ENCODE measurements around the gene KIF22. TPM values are rescaled to one million over a fixed set of nuclear protein-coding genes. Genes with fewer than 3 reads are reported as not detected.

The KIF22 gene
- total RNA-seq, 1 experiment from 2014 or later, result 155 TPM

GRCh38 chr16:29830774-29831173 is 40.2 kb downstream of the KIF22 start:
- TF ChIP-seq FOSL1 (IDR thresholded peaks at IDR 0.05; ENCODE audit: low read depth) (no peak), POLR2AphosphoS5 (IDR thresholded peaks at IDR 0.05; ENCODE audit: low read depth, low read length) (no peak), EGR1 (IDR thresholded peaks at IDR 0.05; ENCODE audit: low read depth) (no peak), SIN3A (IDR thresholded peaks at IDR 0.05; ENCODE audit: low read depth) (no peak), ELF1 (IDR thresholded peaks at IDR 0.05; ENCODE audit: borderline replicate concordance, low read depth) (no peak), JUND (IDR thresholded peaks at IDR 0.05) (no peak), SP1 (IDR thresholded peaks at IDR 0.05; ENCODE audit: low read depth) (no peak), CEBPB (IDR thresholded peaks at IDR 0.05; ENCODE audit: low read depth) (no peak), ZNF274 (IDR thresholded peaks at IDR 0.05; ENCODE audit: low read depth, low read length) (no peak), SRF (IDR thresholded peaks at IDR 0.05; ENCODE audit: low read depth) (no peak)
- TF ChIP-seq, protein P1, sequence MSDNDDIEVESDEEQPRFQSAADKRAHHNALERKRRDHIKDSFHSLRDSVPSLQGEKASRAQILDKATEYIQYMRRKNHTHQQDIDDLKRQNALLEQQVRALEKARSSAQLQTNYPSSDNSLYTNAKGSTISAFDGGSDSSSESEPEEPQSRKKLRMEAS (IDR thresholded peaks at IDR 0.05), result no peak
- TF ChIP-seq, protein P2, sequence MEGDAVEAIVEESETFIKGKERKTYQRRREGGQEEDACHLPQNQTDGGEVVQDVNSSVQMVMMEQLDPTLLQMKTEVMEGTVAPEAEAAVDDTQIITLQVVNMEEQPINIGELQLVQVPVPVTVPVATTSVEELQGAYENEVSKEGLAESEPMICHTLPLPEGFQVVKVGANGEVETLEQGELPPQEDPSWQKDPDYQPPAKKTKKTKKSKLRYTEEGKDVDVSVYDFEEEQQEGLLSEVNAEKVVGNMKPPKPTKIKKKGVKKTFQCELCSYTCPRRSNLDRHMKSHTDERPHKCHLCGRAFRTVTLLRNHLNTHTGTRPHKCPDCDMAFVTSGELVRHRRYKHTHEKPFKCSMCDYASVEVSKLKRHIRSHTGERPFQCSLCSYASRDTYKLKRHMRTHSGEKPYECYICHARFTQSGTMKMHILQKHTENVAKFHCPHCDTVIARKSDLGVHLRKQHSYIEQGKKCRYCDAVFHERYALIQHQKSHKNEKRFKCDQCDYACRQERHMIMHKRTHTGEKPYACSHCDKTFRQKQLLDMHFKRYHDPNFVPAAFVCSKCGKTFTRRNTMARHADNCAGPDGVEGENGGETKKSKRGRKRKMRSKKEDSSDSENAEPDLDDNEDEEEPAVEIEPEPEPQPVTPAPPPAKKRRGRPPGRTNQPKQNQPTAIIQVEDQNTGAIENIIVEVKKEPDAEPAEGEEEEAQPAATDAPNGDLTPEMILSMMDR (IDR thresholded peaks at IDR 0.05 in 2 of 3, conservative IDR thresholded peaks at IDR 0.05 in 1 of 3; ENCODE audit: borderline replicate concordance in 1 of 3, insufficient read depth in 1 of 3, low read depth in 2 of 3, low read length in 2 of 3), result no peak
- ChIA-PET CTCF (no interaction called here), POLR2A (no interaction called here), RAD21 (ENCODE audit: low non-redundant PET in 1 of 2, low total read pairs in 2 of 2, uncharacterized antibody in 2 of 2, unreplicated experiment in 2 of 2) (no interaction called here)
- Histone ChIP-seq H4K20me1 (ENCODE audit: insufficient read depth) (no peaks in the 10 kb centered on the region), H3K36me3 (ENCODE audit: control insufficient read depth in 1 of 2, insufficient read depth in 2 of 2, low read length in 2 of 2) (peaks cover 2 to 4% of the 10 kb centered on the region in 2 experiments; a peak in 2 of 4 replicates), H3K4me2 (ENCODE audit: low read length) (no peak overlapping the region), H3K79me2 (ENCODE audit: insufficient read depth, low read length) (no peaks in the 10 kb centered on the region; the same call in 1 of the 2 replicates), H3K4me3 (replicated peaks in 1 of 2; ENCODE audit: low read depth in 1 of 2, low read length in 2 of 2) (no peak overlapping the region), H3K9ac (ENCODE audit: low read length) (no peak overlapping the region), H3K27me3 (ENCODE audit: insufficient read depth, low read length) (no peaks in the 10 kb centered on the region), H3K9me2 (ENCODE audit: insufficient read depth) (no peaks in the 10 kb centered on the region), H2AFZ (ENCODE audit: low read depth, low read length, poor library complexity, severe bottlenecking) (no peak overlapping the region), H3K4me1 (ENCODE audit: control insufficient read depth in 1 of 2, insufficient read depth in 2 of 2, low read length in 2 of 2) (peaks cover 28 to 50% of the 10 kb centered on the region in 2 experiments), H3K27ac (ENCODE audit: low read depth, low read length) (no peak overlapping the region), H3K9me3 (ENCODE audit: control insufficient read depth in 1 of 2, insufficient read depth in 1 of 2, low read depth in 1 of 2, low read length in 2 of 2) (no peaks in the 10 kb centered on the region)
- ATAC-seq (no peak), DNase-seq (ENCODE audit: low read depth, low spot score) (no peak)
- BruUV-seq (replicated peaks), result no TSS peak
- intact Hi-C loops (cut with micrococcal nuclease), result no loop called here
